Measurements from ENCODE around the gene ST6GALNAC4. TPM values are rescaled to one million over a fixed set of nuclear protein-coding genes. Genes with fewer than 3 reads are reported as not detected.

The ST6GALNAC4 gene
- total RNA-seq, 4 donors from 2014 or later = 4.6 to 28.5 (median 16.5) TPM

GRCh38 chr9:127937056-127937387 lies 20.2 kb upstream of the ST6GALNAC4 start:
- H3K4me3 ChIP-seq (ENCODE audit: low read depth, poor library complexity, severe bottlenecking) = peak overlapping the region; percentile 30
- TF ChIP-seq POLR2A (IDR thresholded peaks at IDR 0.05) (no peak), CTCF (IDR thresholded peaks at IDR 0.05) (no peak)
- DNase-seq (ENCODE audit: low spot score in 2 of 2) = no peak
- 8 to 9% methylated on average over 7 of the region's 7 CpGs for WGBS, 2 donors
- intact Hi-C loops (cut with DNase I; ENCODE audit: low total_unique reads) = no loop called here

DNA sequence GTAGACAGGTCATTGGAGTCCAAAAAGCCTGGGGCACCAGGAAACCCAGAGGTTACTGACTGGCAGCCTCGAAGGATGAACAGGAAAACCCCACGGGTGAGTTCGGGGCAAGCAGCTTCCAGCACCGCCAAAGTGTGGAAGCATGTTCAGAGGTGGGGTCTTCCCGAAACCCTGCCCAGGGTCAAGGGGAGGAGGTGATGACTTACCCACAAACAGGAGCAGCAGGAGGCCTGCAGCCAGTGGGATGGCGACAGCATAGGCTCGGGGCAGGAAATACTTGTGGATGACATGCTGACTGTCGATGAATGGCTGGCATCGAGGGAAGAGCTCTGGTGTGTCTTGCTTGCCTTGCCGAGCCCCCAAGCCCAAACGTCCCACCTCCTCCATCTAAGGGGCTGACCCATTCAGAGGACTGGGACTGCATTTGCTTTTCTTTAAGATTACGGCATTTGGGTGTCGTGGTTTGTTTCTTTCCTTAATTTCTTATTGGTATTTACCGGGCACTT lies 19.6 kb upstream of the ST6GALNAC4 start:
- no peak for DNase-seq (ENCODE audit: low spot score in 2 of 2)
- intact Hi-C loops (cut with DNase I; ENCODE audit: low total_unique reads) = no loop called here
- WGBS, 2 donors = 64 to 65% methylated on average over 14 of the region's 14 CpGs
- H3K4me3 ChIP-seq (ENCODE audit: low read depth, poor library complexity, severe bottlenecking) = no peak overlapping the region
- TF ChIP-seq CTCF (IDR thresholded peaks at IDR 0.05) = no peak
- TF ChIP-seq POLR2A (IDR thresholded peaks at IDR 0.05) = no peak

GRCh38 chr9:127935765-127936221 lies 19.0 kb upstream of the ST6GALNAC4 start:
- no peak overlapping the region for H3K4me3 ChIP-seq (ENCODE audit: low read depth, poor library complexity, severe bottlenecking)
- intact Hi-C loops (cut with DNase I; ENCODE audit: low total_unique reads) = no loop called here
- DNase-seq (ENCODE audit: low spot score in 2 of 2) = no peak
- 62 to 75% methylated on average over 4 of the region's 4 CpGs for WGBS, 2 donors
- TF ChIP-seq POLR2A (IDR thresholded peaks at IDR 0.05) = no peak
- TF ChIP-seq CTCF (IDR thresholded peaks at IDR 0.05) = no peak

DNA sequence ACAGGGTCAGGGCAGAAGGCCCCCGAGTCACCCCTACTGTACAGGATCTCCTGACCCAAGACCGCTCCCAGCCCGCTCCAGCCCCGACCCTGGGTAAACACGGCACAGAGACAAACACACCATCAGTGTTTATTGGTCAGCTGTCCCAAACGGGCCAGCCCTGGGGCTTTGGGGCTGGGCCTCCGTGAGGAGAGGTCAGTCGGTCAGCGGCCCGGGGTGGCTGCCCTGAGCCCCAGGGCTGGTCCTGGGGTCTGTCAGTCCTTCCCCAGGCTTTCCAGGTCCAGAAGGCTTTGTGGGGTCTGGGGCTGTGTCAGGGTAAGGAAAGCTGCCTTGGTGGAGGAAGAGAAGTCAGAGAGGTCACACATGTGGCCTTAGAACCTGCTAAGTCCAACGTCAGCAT lies 18.1 kb upstream of the ST6GALNAC4 start:
- WGBS, 2 donors = 77 to 88% methylated on average over 11 of the region's 11 CpGs
- no peak for TF ChIP-seq CTCF (IDR thresholded peaks at IDR 0.05)
- TF ChIP-seq POLR2A (IDR thresholded peaks at IDR 0.05) = no peak
- DNase-seq (ENCODE audit: low spot score in 2 of 2) = no peak
- H3K4me3 ChIP-seq (ENCODE audit: low read depth, poor library complexity, severe bottlenecking) = no peak overlapping the region
- intact Hi-C loops (cut with DNase I; ENCODE audit: low total_unique reads) = no loop called here

GRCh38 chr9:127934248-127934647 lies 17.4 kb upstream of the ST6GALNAC4 start:
- DNase-seq (ENCODE audit: low spot score in 2 of 2) = no peak
- 95 to 96% methylated on average over 4 of the region's 4 CpGs for WGBS, 2 donors
- H3K4me3 ChIP-seq (ENCODE audit: low read depth, poor library complexity, severe bottlenecking) = no peak overlapping the region
- intact Hi-C loops (cut with DNase I; ENCODE audit: low total_unique reads) = no loop called here
- TF ChIP-seq POLR2A (IDR thresholded peaks at IDR 0.05) (no peak), CTCF (IDR thresholded peaks at IDR 0.05) (no peak)

Measured in lower leg skin (tissue), 4 donors.